WERI-Rb-1 (cell line): ENCODE results near the gene MRPS27.

Experiments
- DNase-seq: peaks from one replicate; pipeline ENCODE4 v3.0.0-alpha.2; 2020
- H3K27ac ChIP-seq: fragments of 250-450 bp; sonication (Bioruptor Pico); 2 replicates; pipeline ENCODE4 v1.5.1; 2020; ENCODE audit warnings: mild to moderate bottlenecking, moderate library complexity
- H3K27me3 ChIP-seq: fragments of 250-450 bp; sonication (Bioruptor Pico); 2 replicates; pipeline ENCODE4 v1.5.1; 2021; ENCODE audit warnings: mild to moderate bottlenecking, low read depth, moderate library complexity; ENCODE audit not compliant: insufficient read depth, severe bottlenecking
- H3K36me3 ChIP-seq: fragments of 250-450 bp; sonication (Bioruptor Pico); 2 replicates; pipeline ENCODE4 v1.5.1; 2020; ENCODE audit warnings: mild to moderate bottlenecking, moderate library complexity
- H3K4me3 ChIP-seq: 2 replicates; pipeline ENCODE4 v1.5.1; 2011; ENCODE audit warnings: low read depth, mild to moderate bottlenecking, control low read depth, low read length
- H3K9me3 ChIP-seq: fragments of 250-450 bp; sonication (Bioruptor Pico); 2 replicates; pipeline ENCODE4 v1.5.1; 2021; ENCODE audit warnings: mild to moderate bottlenecking, moderate library complexity; ENCODE audit not compliant: severe bottlenecking
- CTCF ChIP-seq: IDR thresholded peaks from 2 replicates; pipeline ENCODE4 v1.5.1; 2011; ENCODE audit warnings: low read depth, mild to moderate bottlenecking, control low read depth, inconsistent platforms, low read length

MRPS27 gene

GRCh38 chr5:72255237-72255636, 64.8 kb downstream of the MRPS27 start:
- Histone ChIP-seq H3K27ac (no peak overlapping the region), H3K4me3 (no peak overlapping the region), H3K9me3 (no peaks in the 10 kb centered on the region), H3K27me3 (no peaks in the 10 kb centered on the region), H3K36me3 (no peaks in the 10 kb centered on the region; the same call in none of the 2 replicates)
- DNase-seq = no peak
- TF ChIP-seq CTCF = no peak

- H3K36me3 ChIP-seq = no peaks in the 10 kb centered on the region; the same call in none of the 2 replicates
- no peak for TF ChIP-seq CTCF
- DNase-seq = no peak
- H3K9me3 ChIP-seq = no peaks in the 10 kb centered on the region
- H3K27ac ChIP-seq = no peak overlapping the region
- H3K27me3 ChIP-seq = no peaks in the 10 kb centered on the region
- H3K4me3 ChIP-seq = no peak overlapping the region
These were observed 67.4 kb downstream of the MRPS27 start for GRCh38 chr5:72252574-72253155.

- no peaks in the 10 kb centered on the region for H3K9me3 ChIP-seq
- H3K4me3 ChIP-seq = no peak overlapping the region
- TF ChIP-seq CTCF = no peak
- DNase-seq = no peak
- no peaks in the 10 kb centered on the region; the same call in none of the 2 replicates for H3K36me3 ChIP-seq
- H3K27ac ChIP-seq = no peak overlapping the region
- no peaks in the 10 kb centered on the region for H3K27me3 ChIP-seq
These were observed 68.0 kb downstream of the MRPS27 start for GRCh38 chr5:72252008-72252407.

- TF ChIP-seq CTCF = no peak
- no peaks in the 10 kb centered on the region for H3K9me3 ChIP-seq
- no peaks in the 10 kb centered on the region for H3K27me3 ChIP-seq
- DNase-seq = peak; percentile 54
- no peak overlapping the region for H3K4me3 ChIP-seq
- H3K36me3 ChIP-seq = no peaks in the 10 kb centered on the region; the same call in 1 of the 2 replicates
- no peak overlapping the region for H3K27ac ChIP-seq
These were observed 68.7 kb downstream of the MRPS27 start for GRCh38 chr5:72251386-72251785.

GRCh38 chr5:72248410-72248981, 71.5 kb downstream of the MRPS27 start:
- TF ChIP-seq CTCF = no peak
- no peak for DNase-seq
- no peak overlapping the region for H3K4me3 ChIP-seq
- H3K27ac ChIP-seq = peak overlapping the region; percentile 76; the same call in 1 of the 2 replicates
- H3K36me3 ChIP-seq = no peaks in the 10 kb centered on the region; the same call in 1 of the 2 replicates
- no peaks in the 10 kb centered on the region for H3K9me3 ChIP-seq
- H3K27me3 ChIP-seq = no peaks in the 10 kb centered on the region
